Epithelial cell of esophagus (primary cell): ENCODE data around the gene TECPR1.

Experiments
- DNase-seq: peaks from one replicate; pipeline ENCODE4 v3.0.0; 2010; ENCODE audit warnings: low read depth
- H3K4me3 ChIP-seq: 2 replicates; pipeline ENCODE4 v1.5.1; 2011; ENCODE audit warnings: mild to moderate bottlenecking, low read length, control low read depth
- CTCF ChIP-seq: IDR thresholded peaks from 2 replicates; pipeline ENCODE4 v1.5.1; 2011; ENCODE audit warnings: low read depth, mild to moderate bottlenecking, low read length, control low read depth, inconsistent platforms; ENCODE audit not compliant: insufficient read depth; ENCODE audit errors: missing control alignments

TECPR1 gene

GRCh38 chr7:98251601-98252424 is at the start of gene TECPR1:
Gene TECPR1 (minus strand): TSS chr7:98252232. CDS start chr7:98246146, 6,086 bp downstream.
- peak; percentile 91 for DNase-seq
- TF ChIP-seq CTCF, result no peak
- H3K4me3 ChIP-seq, result peak within 1 kb of the TSS; percentile 74

GRCh38 chr7:98300595-98301372 is 48.8 kb upstream of the TECPR1 start:
- no peak for TF ChIP-seq CTCF
- no peak for DNase-seq
- H3K4me3 ChIP-seq, result no peak overlapping the region

- no peak for TF ChIP-seq CTCF
- no peak overlapping the region for H3K4me3 ChIP-seq
Observed at GRCh38 chr7:98297626-98298286, 45.7 kb upstream of the TECPR1 start.

GRCh38 chr7:98296833-98297232 is 44.8 kb upstream of the TECPR1 start:
- TF ChIP-seq CTCF, result no peak

More at GRCh38 chr7:98297626-98298286, 45.7 kb upstream of the TECPR1 start:
- DNase-seq, result no peak

GRCh38 chr7:98295467-98296192 is 43.6 kb upstream of the TECPR1 start:
- no peak overlapping the region for H3K4me3 ChIP-seq
- no peak for TF ChIP-seq CTCF
- DNase-seq, result peak; percentile 74

More at GRCh38 chr7:98296833-98297232, 44.8 kb upstream of the TECPR1 start:
- H3K4me3 ChIP-seq, result no peak overlapping the region
- no peak for DNase-seq

GRCh38 chr7:98294798-98295382 is 42.9 kb upstream of the TECPR1 start:
- DNase-seq, result peak; percentile 77
- TF ChIP-seq CTCF, result peak; percentile 81
- no peak overlapping the region for H3K4me3 ChIP-seq
